ENCODE measurements around the gene CMTM1.

CMTM1 gene

GRCh38 chr16:66522816-66523590 is 43.2 kb upstream of the CMTM1 start:
- H3K4me1 ChIP-seq (ENCODE audit: low read depth, poor library complexity, severe bottlenecking), result peaks cover 100% of the 10 kb centered on the region
- H3K36me3 ChIP-seq (ENCODE audit: insufficient read depth), result no peaks in the 10 kb centered on the region
- H3K79me2 ChIP-seq (ENCODE audit: insufficient read depth, low read depth), result no peaks in the 10 kb centered on the region
- peak overlapping the region; percentile 92 for H3K4me2 ChIP-seq
- H3K9ac ChIP-seq, result peak overlapping the region; percentile 72
- no peaks in the 10 kb centered on the region for H4K20me1 ChIP-seq (ENCODE audit: insufficient read depth)
- peak overlapping the region; percentile 97 for H3K27ac ChIP-seq
- H3K27me3 ChIP-seq (ENCODE audit: insufficient read depth, low read depth), result no peaks in the 10 kb centered on the region
- no peak for TF ChIP-seq CTCF (conservative IDR thresholded peaks at IDR 0.05; ENCODE audit: low read depth, low read length)
- H3K4me3 ChIP-seq (IDR thresholded peaks at IDR 0.05; ENCODE audit: insufficient read depth, low read depth, low read length), result no peak overlapping the region
- H2AFZ ChIP-seq (ENCODE audit: low read depth), result peak overlapping the region; percentile 4; the same call in 1 of the 2 replicates

- no peak overlapping the region for H3K4me3 ChIP-seq (IDR thresholded peaks at IDR 0.05; ENCODE audit: insufficient read depth, low read depth, low read length)
- H3K79me2 ChIP-seq (ENCODE audit: insufficient read depth, low read depth), result no peaks in the 10 kb centered on the region
- no peaks in the 10 kb centered on the region for H3K27me3 ChIP-seq (ENCODE audit: insufficient read depth, low read depth)
- peak overlapping the region; percentile 97 for H3K27ac ChIP-seq
- H4K20me1 ChIP-seq (ENCODE audit: insufficient read depth), result no peaks in the 10 kb centered on the region
- H2AFZ ChIP-seq (ENCODE audit: low read depth), result peak overlapping the region; percentile 7; the same call in 1 of the 2 replicates
- H3K4me2 ChIP-seq, result peak overlapping the region; percentile 92
- peak overlapping the region; percentile 72 for H3K9ac ChIP-seq
- H3K4me1 ChIP-seq (ENCODE audit: low read depth, poor library complexity, severe bottlenecking), result peaks cover 91% of the 10 kb centered on the region
- no peak for TF ChIP-seq CTCF (conservative IDR thresholded peaks at IDR 0.05; ENCODE audit: low read depth, low read length)
- H3K36me3 ChIP-seq (ENCODE audit: insufficient read depth), result no peaks in the 10 kb centered on the region
Observed at GRCh38 chr16:66523861-66524354, 42.3 kb upstream of the CMTM1 start.

GRCh38 chr16:66524601-66525164 is 41.6 kb upstream of the CMTM1 start:
- Histone ChIP-seq H3K4me2 (peak overlapping the region; percentile 92), H3K9ac (peak overlapping the region; percentile 72; the same call in 1 of the 2 replicates), H3K79me2 (ENCODE audit: insufficient read depth, low read depth) (no peaks in the 10 kb centered on the region), H3K27ac (peak overlapping the region; percentile 97), H3K4me3 (IDR thresholded peaks at IDR 0.05; ENCODE audit: insufficient read depth, low read depth, low read length) (no peak overlapping the region), H3K27me3 (ENCODE audit: insufficient read depth, low read depth) (no peaks in the 10 kb centered on the region), H3K36me3 (ENCODE audit: insufficient read depth) (no peaks in the 10 kb centered on the region), H4K20me1 (ENCODE audit: insufficient read depth) (no peaks in the 10 kb centered on the region), H2AFZ (ENCODE audit: low read depth) (peak overlapping the region; percentile 7; the same call in 1 of the 2 replicates), H3K4me1 (ENCODE audit: low read depth, poor library complexity, severe bottlenecking) (peaks cover 84% of the 10 kb centered on the region)
- no peak for TF ChIP-seq CTCF (conservative IDR thresholded peaks at IDR 0.05; ENCODE audit: low read depth, low read length)

- no peak overlapping the region for H3K9ac ChIP-seq
- H3K4me1 ChIP-seq (ENCODE audit: low read depth, poor library complexity, severe bottlenecking), result peaks cover 75% of the 10 kb centered on the region
- no peaks in the 10 kb centered on the region for H3K27me3 ChIP-seq (ENCODE audit: insufficient read depth, low read depth)
- H3K36me3 ChIP-seq (ENCODE audit: insufficient read depth), result no peaks in the 10 kb centered on the region
- H4K20me1 ChIP-seq (ENCODE audit: insufficient read depth), result no peaks in the 10 kb centered on the region
- H3K4me3 ChIP-seq (IDR thresholded peaks at IDR 0.05; ENCODE audit: insufficient read depth, low read depth, low read length), result no peak overlapping the region
- no peak overlapping the region for H2AFZ ChIP-seq (ENCODE audit: low read depth)
- TF ChIP-seq CTCF (conservative IDR thresholded peaks at IDR 0.05; ENCODE audit: low read depth, low read length), result no peak
- H3K27ac ChIP-seq, result peak overlapping the region; percentile 97; the same call in 1 of the 2 replicates
- H3K79me2 ChIP-seq (ENCODE audit: insufficient read depth, low read depth), result no peaks in the 10 kb centered on the region
- H3K4me2 ChIP-seq, result peak overlapping the region; percentile 92; the same call in 1 of the 2 replicates
Observed at GRCh38 chr16:66525396-66526180, 40.7 kb upstream of the CMTM1 start.
